Measurements from ENCODE around the gene DYSF.

DNA sequence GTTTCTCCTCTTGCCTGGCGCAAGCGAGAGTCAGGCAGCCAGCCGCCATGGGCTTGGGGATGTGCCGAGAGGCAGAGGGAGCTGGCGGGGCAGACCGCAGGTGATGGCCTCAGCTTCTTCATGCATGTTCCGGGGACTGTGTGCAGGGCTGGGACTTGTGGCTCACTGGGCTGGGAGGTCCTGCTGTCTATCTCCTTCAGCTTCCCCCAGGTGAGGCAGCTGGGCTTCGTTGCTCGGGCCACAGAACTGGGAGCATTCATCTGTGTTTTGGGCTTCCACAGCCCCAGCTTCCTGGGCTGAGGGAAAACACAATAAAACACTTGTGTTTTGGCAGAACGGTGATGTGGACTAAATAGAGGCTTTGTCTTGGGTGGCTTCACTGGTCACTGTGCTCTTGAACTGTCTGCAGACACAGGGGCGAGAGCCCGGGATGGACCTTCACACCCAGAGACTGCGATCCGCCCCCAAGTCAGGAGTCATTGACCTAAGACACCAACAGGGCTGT is 93.5 kb downstream of the DYSF start:
- TF ChIP-seq, protein P1, sequence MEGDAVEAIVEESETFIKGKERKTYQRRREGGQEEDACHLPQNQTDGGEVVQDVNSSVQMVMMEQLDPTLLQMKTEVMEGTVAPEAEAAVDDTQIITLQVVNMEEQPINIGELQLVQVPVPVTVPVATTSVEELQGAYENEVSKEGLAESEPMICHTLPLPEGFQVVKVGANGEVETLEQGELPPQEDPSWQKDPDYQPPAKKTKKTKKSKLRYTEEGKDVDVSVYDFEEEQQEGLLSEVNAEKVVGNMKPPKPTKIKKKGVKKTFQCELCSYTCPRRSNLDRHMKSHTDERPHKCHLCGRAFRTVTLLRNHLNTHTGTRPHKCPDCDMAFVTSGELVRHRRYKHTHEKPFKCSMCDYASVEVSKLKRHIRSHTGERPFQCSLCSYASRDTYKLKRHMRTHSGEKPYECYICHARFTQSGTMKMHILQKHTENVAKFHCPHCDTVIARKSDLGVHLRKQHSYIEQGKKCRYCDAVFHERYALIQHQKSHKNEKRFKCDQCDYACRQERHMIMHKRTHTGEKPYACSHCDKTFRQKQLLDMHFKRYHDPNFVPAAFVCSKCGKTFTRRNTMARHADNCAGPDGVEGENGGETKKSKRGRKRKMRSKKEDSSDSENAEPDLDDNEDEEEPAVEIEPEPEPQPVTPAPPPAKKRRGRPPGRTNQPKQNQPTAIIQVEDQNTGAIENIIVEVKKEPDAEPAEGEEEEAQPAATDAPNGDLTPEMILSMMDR (IDR thresholded peaks at IDR 0.05 in 2 of 3, conservative IDR thresholded peaks at IDR 0.05 in 1 of 3; ENCODE audit: borderline replicate concordance in 1 of 3, insufficient read depth in 1 of 3, low read depth in 2 of 3, low read length in 2 of 3): no peak
- TF ChIP-seq, protein P2, sequence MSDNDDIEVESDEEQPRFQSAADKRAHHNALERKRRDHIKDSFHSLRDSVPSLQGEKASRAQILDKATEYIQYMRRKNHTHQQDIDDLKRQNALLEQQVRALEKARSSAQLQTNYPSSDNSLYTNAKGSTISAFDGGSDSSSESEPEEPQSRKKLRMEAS (IDR thresholded peaks at IDR 0.05): no peak
- TF ChIP-seq YY1 (IDR thresholded peaks at IDR 0.05; ENCODE audit: extremely low read depth, insufficient replicate concordance, low read depth, low read length) (no peak), POLR2A (IDR thresholded peaks at IDR 0.05; ENCODE audit: borderline replicate concordance, extremely low read depth, insufficient read depth, insufficient read length) (no peak), EZH2phosphoT487 (IDR thresholded peaks at IDR 0.05; ENCODE audit: borderline replicate concordance) (no peak), RAD21 (IDR thresholded peaks at IDR 0.05; ENCODE audit: low read depth) (no peak)
- TF ChIP-seq, protein P3, sequence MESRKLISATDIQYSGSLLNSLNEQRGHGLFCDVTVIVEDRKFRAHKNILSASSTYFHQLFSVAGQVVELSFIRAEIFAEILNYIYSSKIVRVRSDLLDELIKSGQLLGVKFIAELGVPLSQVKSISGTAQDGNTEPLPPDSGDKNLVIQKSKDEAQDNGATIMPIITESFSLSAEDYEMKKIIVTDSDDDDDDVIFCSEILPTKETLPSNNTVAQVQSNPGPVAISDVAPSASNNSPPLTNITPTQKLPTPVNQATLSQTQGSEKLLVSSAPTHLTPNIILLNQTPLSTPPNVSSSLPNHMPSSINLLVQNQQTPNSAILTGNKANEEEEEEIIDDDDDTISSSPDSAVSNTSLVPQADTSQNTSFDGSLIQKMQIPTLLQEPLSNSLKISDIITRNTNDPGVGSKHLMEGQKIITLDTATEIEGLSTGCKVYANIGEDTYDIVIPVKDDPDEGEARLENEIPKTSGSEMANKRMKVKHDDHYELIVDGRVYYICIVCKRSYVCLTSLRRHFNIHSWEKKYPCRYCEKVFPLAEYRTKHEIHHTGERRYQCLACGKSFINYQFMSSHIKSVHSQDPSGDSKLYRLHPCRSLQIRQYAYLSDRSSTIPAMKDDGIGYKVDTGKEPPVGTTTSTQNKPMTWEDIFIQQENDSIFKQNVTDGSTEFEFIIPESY (IDR thresholded peaks at IDR 0.05; ENCODE audit: extremely low read depth, insufficient replicate concordance, low read length): no peak
- TF ChIP-seq, protein P4, sequence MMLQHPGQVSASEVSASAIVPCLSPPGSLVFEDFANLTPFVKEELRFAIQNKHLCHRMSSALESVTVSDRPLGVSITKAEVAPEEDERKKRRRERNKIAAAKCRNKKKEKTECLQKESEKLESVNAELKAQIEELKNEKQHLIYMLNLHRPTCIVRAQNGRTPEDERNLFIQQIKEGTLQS (IDR thresholded peaks at IDR 0.05): no peak
